ENCODE measurements around the gene DNLZ. TPM values are rescaled to one million over a fixed set of nuclear protein-coding genes. Genes with fewer than 3 reads are reported as not detected.
"Not testable (repeated sequence)": the region's sequence is repeated elsewhere in the genome, so short reads cannot be mapped to it uniquely, and the experiment has no call there.

Gene DNLZ
- total RNA-seq, 1 donor from 2014 or later = 31.0 TPM

- intact Hi-C loops (cut with micrococcal nuclease) = loop anchor here (10.0 kb wide), 1 partner anchor 79 kb away; the partner anchor contains the start of gene SNAPC4
- H3K4me3 Mint-ChIP-seq (ENCODE audit: low read depth) = no peak overlapping the region
Observed at GRCh38 chr9:136325358-136325757, 38.2 kb downstream of the DNLZ start.

DNA sequence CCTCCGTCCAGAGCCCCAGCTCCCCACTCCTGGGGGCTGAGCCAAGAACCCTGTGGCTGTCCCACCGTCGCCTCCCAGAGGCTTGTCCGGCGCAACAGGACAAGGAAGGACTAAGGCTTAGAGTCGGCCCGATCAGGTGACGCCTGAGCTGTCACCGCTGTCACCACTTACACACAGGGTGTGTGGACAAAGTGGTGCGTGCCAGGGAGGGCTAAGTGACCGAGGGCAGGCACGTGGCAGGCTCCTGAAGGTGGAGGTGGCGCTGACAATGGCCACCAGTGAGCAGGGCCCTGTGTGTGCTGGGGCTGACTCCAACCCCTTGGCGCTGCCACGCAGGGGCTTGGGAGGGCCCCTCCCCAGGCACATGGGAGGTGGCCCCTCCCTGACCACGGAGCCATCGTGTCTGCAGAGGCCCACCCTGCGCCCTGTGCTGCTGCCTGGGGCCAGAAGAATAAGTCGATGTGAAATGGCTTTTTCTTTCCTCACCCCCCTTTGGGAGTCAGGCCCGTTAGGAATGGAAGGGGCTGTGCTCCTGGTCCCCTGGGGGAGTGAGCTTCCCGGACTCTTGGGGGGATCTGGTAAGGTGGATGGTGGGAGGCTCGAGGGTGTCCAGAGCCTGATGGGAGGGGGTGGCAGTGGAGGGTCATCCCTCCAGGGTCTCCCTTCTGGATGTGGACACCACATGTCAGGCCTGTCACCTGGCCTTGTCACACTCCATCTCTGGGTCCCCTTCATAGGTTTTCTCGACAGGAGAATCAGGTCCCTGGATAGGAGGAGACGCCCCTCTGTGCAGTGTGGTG, 38.8 kb downstream of the DNLZ start:
- Mint-ChIP-seq H3K27ac (no peak overlapping the region), H3K4me1 (ENCODE audit: low read depth) (peaks cover 5% of the 10 kb centered on the region), H3K4me3 (ENCODE audit: low read depth) (no peak overlapping the region), H3K27me3 (ENCODE audit: low read depth) (no peaks in the 10 kb centered on the region), H3K9me3 (no peaks in the 10 kb centered on the region), H3K36me3 (ENCODE audit: low read depth) (no peaks in the 10 kb centered on the region)
- no peak for DNase-seq (ENCODE audit: low spot score)
- intact Hi-C loops (cut with micrococcal nuclease) = loop anchor here (10.0 kb wide), 1 partner anchor 80 kb away; the partner anchor contains the start of gene SNAPC4

More at GRCh38 chr9:136325358-136325757, 38.2 kb downstream of the DNLZ start:
- Mint-ChIP-seq H3K36me3 (ENCODE audit: low read depth) (no peaks in the 10 kb centered on the region), H3K4me1 (ENCODE audit: low read depth) (peaks cover 5% of the 10 kb centered on the region), H3K9me3 (no peaks in the 10 kb centered on the region), H3K27ac (no peak overlapping the region), H3K27me3 (ENCODE audit: low read depth) (no peaks in the 10 kb centered on the region)
- DNase-seq (ENCODE audit: low spot score) = no peak

DNA sequence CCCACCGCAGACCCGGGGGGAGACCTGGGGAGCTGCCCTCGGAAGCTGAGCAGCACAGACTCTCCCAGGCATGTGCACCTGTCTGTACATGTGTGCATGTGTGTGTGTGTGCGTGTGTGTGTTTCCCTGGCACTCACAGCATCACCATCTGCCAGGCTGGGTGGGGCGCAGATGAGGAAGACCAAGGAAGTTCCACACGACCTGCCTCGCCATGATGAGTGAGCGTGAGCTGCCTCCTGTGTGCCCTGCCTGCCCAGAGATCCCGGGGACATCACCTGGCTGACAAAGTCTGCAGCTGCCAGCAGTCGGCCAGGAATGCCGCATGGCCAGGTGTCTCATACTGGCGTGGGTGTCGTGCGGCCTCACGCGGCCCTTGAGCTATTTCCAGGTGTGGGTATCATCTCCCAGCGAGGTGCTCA, 40.2 kb downstream of the DNLZ start:
- intact Hi-C loops (cut with micrococcal nuclease) = loop anchor here (10.0 kb wide), 1 partner anchor 81 kb away; the partner anchor contains the start of gene SNAPC4
- H3K4me1 Mint-ChIP-seq (ENCODE audit: low read depth) = no peaks in the 10 kb centered on the region
- no peak overlapping the region for H3K27ac Mint-ChIP-seq
- H3K9me3 Mint-ChIP-seq = no peaks in the 10 kb centered on the region
- no peak overlapping the region for H3K4me3 Mint-ChIP-seq (ENCODE audit: low read depth)
- DNase-seq (ENCODE audit: low spot score) = no peak
- no peaks in the 10 kb centered on the region for H3K36me3 Mint-ChIP-seq (ENCODE audit: low read depth)
- H3K27me3 Mint-ChIP-seq (ENCODE audit: low read depth) = no peaks in the 10 kb centered on the region

DNA sequence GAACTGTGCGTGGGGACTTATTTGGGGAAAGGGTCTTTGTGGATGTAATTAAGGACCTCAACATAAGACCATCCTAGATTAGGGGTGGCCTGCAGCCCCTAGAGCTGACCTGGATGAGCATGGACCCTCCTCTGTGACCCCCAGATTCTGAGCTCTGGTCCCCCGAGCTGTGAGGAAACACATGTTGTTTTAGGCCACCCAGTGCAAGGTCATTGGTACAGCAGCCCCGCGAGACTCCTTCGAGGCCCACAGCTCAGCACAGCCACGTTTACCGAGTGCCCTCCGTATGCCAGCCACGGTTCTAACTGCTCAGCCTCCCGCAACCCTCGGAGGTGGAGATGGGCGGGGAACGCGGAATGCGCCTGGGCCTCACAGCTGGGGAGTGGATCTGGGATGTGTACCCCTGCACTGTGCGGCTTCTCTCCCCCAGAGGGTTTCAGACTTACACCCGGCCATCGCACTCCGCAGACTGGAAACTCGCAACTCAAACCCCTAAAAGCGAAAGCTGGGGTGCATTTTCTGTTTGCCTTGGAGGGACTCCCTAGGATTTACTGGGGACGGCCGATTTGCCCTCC, 40.7 kb downstream of the DNLZ start:
- H3K9me3 Mint-ChIP-seq = no peaks in the 10 kb centered on the region
- intact Hi-C loops (cut with micrococcal nuclease) = loop anchor here (10.0 kb wide), 1 partner anchor 82 kb away; the partner anchor contains the start of gene SNAPC4

GRCh38 chr9:136321561-136321960, 42.0 kb downstream of the DNLZ start:
- Mint-ChIP-seq H3K36me3 (ENCODE audit: low read depth) (no peaks in the 10 kb centered on the region), H3K27ac (no peak overlapping the region), H3K27me3 (ENCODE audit: low read depth) (no peaks in the 10 kb centered on the region), H3K9me3 (peaks cover 2% of the 10 kb centered on the region), H3K4me3 (ENCODE audit: low read depth) (no peak overlapping the region), H3K4me1 (ENCODE audit: low read depth) (no peaks in the 10 kb centered on the region)
- no peak for DNase-seq (ENCODE audit: low spot score)
- intact Hi-C loops (cut with micrococcal nuclease) = loop anchor here (10.0 kb wide), 1 partner anchor 83 kb away; the partner anchor contains the start of gene SNAPC4

More for the DNA sequence above, 40.7 kb downstream of the DNLZ start:
- no peak overlapping the region for H3K4me3 Mint-ChIP-seq (ENCODE audit: low read depth)
- no peaks in the 10 kb centered on the region for H3K4me1 Mint-ChIP-seq (ENCODE audit: low read depth)
- H3K27ac Mint-ChIP-seq = no peak overlapping the region
- no peak for DNase-seq (ENCODE audit: low spot score)
- no peaks in the 10 kb centered on the region for H3K27me3 Mint-ChIP-seq (ENCODE audit: low read depth)
- H3K36me3 Mint-ChIP-seq (ENCODE audit: low read depth) = no peaks in the 10 kb centered on the region

DNA sequence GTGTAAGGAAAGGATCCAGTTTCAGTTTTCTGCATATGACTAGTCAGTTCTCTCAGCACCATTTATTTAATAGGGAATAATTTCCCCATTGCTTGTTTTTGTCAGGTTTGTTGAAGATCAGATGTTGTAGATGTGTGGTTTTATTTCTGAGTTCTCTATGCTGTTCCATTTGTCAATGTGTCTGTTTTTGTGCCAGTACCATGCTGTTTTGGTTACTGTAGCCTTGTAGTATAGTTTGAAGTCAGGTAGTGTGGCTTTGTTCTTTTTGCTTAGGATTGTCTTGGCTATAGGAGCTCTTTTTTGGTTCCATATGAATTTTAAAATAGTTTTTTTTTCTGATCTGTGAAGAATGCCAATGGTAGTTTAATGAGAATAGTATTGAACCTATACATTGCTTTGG, 42.6 kb downstream of the DNLZ start:
- not testable (repeated sequence) for H3K27ac Mint-ChIP-seq; DNase-seq (ENCODE audit: low spot score); H3K27me3 Mint-ChIP-seq (ENCODE audit: low read depth); H3K9me3 Mint-ChIP-seq; H3K4me3 Mint-ChIP-seq (ENCODE audit: low read depth); H3K36me3 Mint-ChIP-seq (ENCODE audit: low read depth); H3K4me1 Mint-ChIP-seq (ENCODE audit: low read depth)
- intact Hi-C loops (cut with micrococcal nuclease) = loop anchor here (10.0 kb wide), 1 partner anchor 84 kb away; the partner anchor contains the start of gene SNAPC4

DNA sequence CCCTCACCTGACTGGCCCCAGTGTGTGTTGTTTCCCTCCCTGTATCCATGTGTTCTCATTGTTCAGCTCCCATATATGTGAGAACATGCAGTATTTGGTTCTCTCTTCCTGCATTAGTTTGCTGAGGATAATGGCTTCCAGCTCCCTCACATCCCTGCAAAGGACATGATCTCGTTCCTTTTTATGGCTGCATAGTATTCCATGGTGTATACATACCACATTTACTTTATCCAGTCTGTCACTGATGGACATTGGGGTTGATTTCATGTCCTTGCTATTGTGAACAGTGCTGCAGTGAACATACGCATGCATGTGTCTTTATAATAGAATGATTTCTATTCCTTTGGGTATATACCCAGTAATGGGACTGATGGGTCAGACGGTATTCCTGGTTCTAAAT, 43.6 kb downstream of the DNLZ start:
- H3K27me3 Mint-ChIP-seq (ENCODE audit: low read depth); H3K4me1 Mint-ChIP-seq (ENCODE audit: low read depth); H3K36me3 Mint-ChIP-seq (ENCODE audit: low read depth); DNase-seq (ENCODE audit: low spot score); H3K27ac Mint-ChIP-seq; H3K4me3 Mint-ChIP-seq (ENCODE audit: low read depth): not testable (repeated sequence)
- H3K9me3 Mint-ChIP-seq = peaks cover 16% of the 10 kb centered on the region
- intact Hi-C loops (cut with micrococcal nuclease) = loop anchor here (10.0 kb wide), 1 partner anchor 85 kb away; the partner anchor contains the start of gene SNAPC4

DNA sequence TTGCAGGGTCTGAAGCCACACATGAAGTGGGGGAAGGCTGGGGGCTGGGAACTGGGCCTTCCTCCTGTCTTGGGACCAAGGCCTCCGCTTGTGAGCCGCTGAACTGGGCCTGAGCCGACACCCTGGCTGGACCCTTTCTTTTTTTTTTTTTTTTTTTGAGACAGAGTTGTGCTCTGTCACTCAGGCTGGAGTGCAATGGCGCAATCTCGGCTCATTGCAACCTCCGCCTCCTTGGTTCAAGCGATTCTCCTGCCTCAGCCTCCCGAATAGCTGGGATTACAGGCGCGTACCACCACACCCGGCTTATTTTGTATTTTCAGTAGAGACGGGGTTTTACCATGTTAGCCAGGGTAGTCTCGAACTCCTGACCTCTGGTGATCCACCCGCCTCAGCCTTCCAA, 44.3 kb downstream of the DNLZ start:
- intact Hi-C loops (cut with micrococcal nuclease); H3K27ac Mint-ChIP-seq; H3K4me1 Mint-ChIP-seq (ENCODE audit: low read depth); DNase-seq (ENCODE audit: low spot score); H3K4me3 Mint-ChIP-seq (ENCODE audit: low read depth); H3K36me3 Mint-ChIP-seq (ENCODE audit: low read depth); H3K27me3 Mint-ChIP-seq (ENCODE audit: low read depth): not testable (repeated sequence)
- peaks cover 23% of the 10 kb centered on the region for H3K9me3 Mint-ChIP-seq

DNA sequence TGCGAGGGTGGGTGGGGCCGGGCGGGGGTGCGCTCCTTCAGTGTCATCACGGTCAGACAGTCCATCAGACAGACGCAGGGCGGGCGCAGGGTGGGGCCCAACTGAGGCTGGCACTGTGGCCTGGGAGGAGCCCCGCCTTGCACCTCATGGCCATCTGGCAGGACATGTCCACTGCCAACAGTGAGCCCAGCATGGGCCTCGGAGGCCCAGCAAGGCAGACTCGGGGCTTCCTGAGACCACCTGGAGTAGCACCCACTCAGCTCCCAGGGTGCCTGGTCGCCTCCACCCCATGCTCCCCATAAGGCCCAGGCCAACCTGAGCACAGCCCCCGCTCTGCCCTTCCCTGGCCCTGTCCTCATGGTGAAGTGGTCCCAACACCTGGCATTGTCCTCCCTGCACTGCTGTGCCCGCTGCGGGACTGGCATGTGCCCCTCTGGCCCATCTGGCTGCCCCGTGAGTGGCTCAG, 44.7 kb downstream of the DNLZ start:
- Mint-ChIP-seq H3K36me3 (ENCODE audit: low read depth) (peaks cover 4% of the 10 kb centered on the region), H3K4me3 (ENCODE audit: low read depth) (no peak overlapping the region), H3K27me3 (ENCODE audit: low read depth) (no peaks in the 10 kb centered on the region), H3K4me1 (ENCODE audit: low read depth) (no peaks in the 10 kb centered on the region), H3K27ac (no peak overlapping the region), H3K9me3 (peaks cover 23% of the 10 kb centered on the region)
- DNase-seq (ENCODE audit: low spot score) = no peak
- intact Hi-C loops (cut with micrococcal nuclease) = no loop called here

- Mint-ChIP-seq H3K9me3 (peaks cover 23% of the 10 kb centered on the region), H3K27ac (no peak overlapping the region), H3K4me1 (ENCODE audit: low read depth) (no peaks in the 10 kb centered on the region), H3K4me3 (ENCODE audit: low read depth) (no peak overlapping the region), H3K27me3 (ENCODE audit: low read depth) (no peaks in the 10 kb centered on the region), H3K36me3 (ENCODE audit: low read depth) (peaks cover 4% of the 10 kb centered on the region)
- intact Hi-C loops (cut with micrococcal nuclease) = no loop called here
- no peak for DNase-seq (ENCODE audit: low spot score)
Observed at GRCh38 chr9:136318111-136318775, 45.3 kb downstream of the DNLZ start.

- Mint-ChIP-seq H3K9me3 (peaks cover 23% of the 10 kb centered on the region), H3K36me3 (ENCODE audit: low read depth) (peaks cover 4% of the 10 kb centered on the region), H3K4me1 (ENCODE audit: low read depth) (no peaks in the 10 kb centered on the region), H3K27me3 (ENCODE audit: low read depth) (no peaks in the 10 kb centered on the region), H3K4me3 (ENCODE audit: low read depth) (no peak overlapping the region), H3K27ac (no peak overlapping the region)
- no peak for DNase-seq (ENCODE audit: low spot score)
- intact Hi-C loops (cut with micrococcal nuclease) = no loop called here
Observed at GRCh38 chr9:136317695-136318094, 45.8 kb downstream of the DNLZ start.

DNA sequence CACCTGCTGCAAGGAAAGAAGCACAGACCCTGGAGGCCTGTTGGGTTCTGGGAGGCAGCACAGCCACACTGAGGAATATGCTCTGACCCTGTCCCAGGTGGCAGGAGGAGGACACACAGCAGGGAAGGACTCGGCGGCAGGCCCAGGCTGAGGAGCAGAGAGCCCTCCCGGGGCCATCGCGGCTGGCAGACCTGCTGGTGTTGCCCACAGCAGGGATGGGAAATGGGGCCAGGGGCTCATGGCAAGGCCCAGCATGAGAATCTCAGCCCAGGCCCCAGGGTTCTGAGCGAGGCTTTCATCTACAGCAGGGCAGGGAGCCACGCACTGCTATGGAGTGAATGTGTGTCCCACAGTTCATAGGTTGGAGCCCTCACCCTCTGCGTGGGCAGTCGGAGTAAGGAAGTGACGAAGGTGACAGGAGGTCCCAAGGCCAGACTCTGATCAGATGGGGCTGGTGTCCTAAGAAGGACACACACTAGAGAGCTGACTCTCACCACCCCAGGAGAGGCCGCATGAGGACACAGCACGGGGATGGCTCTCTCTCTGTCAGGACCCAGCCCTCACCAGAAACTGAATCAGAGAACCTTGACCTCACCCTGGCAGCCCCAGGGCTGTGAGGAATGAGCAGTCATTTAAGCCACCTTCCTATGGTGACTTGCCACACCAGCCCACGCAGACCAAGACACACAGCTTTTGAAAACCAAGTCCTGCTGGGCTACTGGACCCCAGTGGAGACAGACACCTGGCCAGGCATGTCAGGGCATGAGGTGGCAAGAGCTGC, 46.5 kb downstream of the DNLZ start:
- intact Hi-C loops (cut with micrococcal nuclease) = no loop called here
- H3K27me3 Mint-ChIP-seq (ENCODE audit: low read depth) = no peaks in the 10 kb centered on the region
- no peak overlapping the region for H3K4me3 Mint-ChIP-seq (ENCODE audit: low read depth)
- H3K9me3 Mint-ChIP-seq = peaks cover 23% of the 10 kb centered on the region
- DNase-seq (ENCODE audit: low spot score) = no peak
- no peak overlapping the region for H3K27ac Mint-ChIP-seq
- H3K4me1 Mint-ChIP-seq (ENCODE audit: low read depth) = no peaks in the 10 kb centered on the region
- H3K36me3 Mint-ChIP-seq (ENCODE audit: low read depth) = peaks cover 4% of the 10 kb centered on the region

Measured in activated T-helper 2 cell treated with anti-CD3 and anti-CD28 coated beads, Interferon-gamma antibody, Interleukin-2, Interleukin-4, amounts not matched to agents 10 μg/mL and 5 μg/mL and 100 μg/mL, durations not matched to agents 14 hours and 24 hours and 36 hours (primary cell).